ENCODE results near the gene SLC38A11.

Gene SLC38A11

GRCh38 chr2:164960159-164960558 is 4.8 kb upstream of the SLC38A11 start:
- H3K4me3 ChIP-seq (IDR thresholded peaks at IDR 0.05; ENCODE audit: insufficient read depth, low read depth, low read length) = no peak overlapping the region
- TF ChIP-seq, protein P1, sequence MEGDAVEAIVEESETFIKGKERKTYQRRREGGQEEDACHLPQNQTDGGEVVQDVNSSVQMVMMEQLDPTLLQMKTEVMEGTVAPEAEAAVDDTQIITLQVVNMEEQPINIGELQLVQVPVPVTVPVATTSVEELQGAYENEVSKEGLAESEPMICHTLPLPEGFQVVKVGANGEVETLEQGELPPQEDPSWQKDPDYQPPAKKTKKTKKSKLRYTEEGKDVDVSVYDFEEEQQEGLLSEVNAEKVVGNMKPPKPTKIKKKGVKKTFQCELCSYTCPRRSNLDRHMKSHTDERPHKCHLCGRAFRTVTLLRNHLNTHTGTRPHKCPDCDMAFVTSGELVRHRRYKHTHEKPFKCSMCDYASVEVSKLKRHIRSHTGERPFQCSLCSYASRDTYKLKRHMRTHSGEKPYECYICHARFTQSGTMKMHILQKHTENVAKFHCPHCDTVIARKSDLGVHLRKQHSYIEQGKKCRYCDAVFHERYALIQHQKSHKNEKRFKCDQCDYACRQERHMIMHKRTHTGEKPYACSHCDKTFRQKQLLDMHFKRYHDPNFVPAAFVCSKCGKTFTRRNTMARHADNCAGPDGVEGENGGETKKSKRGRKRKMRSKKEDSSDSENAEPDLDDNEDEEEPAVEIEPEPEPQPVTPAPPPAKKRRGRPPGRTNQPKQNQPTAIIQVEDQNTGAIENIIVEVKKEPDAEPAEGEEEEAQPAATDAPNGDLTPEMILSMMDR (conservative IDR thresholded peaks at IDR 0.05; ENCODE audit: low read depth, low read length) = no peak
- no peak overlapping the region for H3K27ac ChIP-seq
- H2AFZ ChIP-seq (ENCODE audit: low read depth) = no peak overlapping the region
- no peaks in the 10 kb centered on the region for H3K27me3 ChIP-seq (ENCODE audit: insufficient read depth, low read depth)
- H3K79me2 ChIP-seq (ENCODE audit: insufficient read depth, low read depth) = no peaks in the 10 kb centered on the region
- H3K4me2 ChIP-seq = no peak overlapping the region
- H3K4me1 ChIP-seq (ENCODE audit: low read depth, poor library complexity, severe bottlenecking) = peaks cover 10% of the 10 kb centered on the region
- no peak overlapping the region for H3K9ac ChIP-seq
- H4K20me1 ChIP-seq (ENCODE audit: insufficient read depth) = no peaks in the 10 kb centered on the region
- no peaks in the 10 kb centered on the region for H3K36me3 ChIP-seq (ENCODE audit: insufficient read depth)

DNA sequence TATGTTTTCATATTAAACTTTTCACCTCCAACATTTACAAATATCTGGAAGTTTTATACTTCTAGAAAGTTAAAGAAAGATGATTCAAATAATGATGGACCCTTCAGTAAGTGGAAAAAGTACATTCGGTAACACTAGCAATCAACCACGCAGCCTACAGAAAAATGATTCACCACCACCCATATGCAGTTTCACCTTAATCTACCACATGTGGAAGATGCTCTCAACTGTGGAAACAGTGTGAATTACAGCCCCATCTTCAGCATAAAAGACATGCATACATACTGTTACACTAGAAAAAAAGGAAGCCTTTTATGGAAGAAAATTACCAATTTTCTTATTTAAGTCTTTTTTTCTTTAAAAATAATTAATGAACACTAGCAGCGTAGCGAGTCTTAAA is 1.1 kb downstream of the SLC38A11 start:
- Histone ChIP-seq H3K36me3 (ENCODE audit: insufficient read depth) (no peaks in the 10 kb centered on the region), H2AFZ (ENCODE audit: low read depth) (no peak overlapping the region), H3K4me3 (IDR thresholded peaks at IDR 0.05; ENCODE audit: insufficient read depth, low read depth, low read length) (no peak overlapping the region), H3K9ac (no peak overlapping the region), H3K27me3 (ENCODE audit: insufficient read depth, low read depth) (no peaks in the 10 kb centered on the region), H3K4me2 (no peak overlapping the region), H3K27ac (no peak overlapping the region), H3K4me1 (ENCODE audit: low read depth, poor library complexity, severe bottlenecking) (no peaks in the 10 kb centered on the region), H3K79me2 (ENCODE audit: insufficient read depth, low read depth) (no peaks in the 10 kb centered on the region), H4K20me1 (ENCODE audit: insufficient read depth) (no peaks in the 10 kb centered on the region)
- TF ChIP-seq, protein P1 (conservative IDR thresholded peaks at IDR 0.05; ENCODE audit: low read depth, low read length) = no peak

DNA sequence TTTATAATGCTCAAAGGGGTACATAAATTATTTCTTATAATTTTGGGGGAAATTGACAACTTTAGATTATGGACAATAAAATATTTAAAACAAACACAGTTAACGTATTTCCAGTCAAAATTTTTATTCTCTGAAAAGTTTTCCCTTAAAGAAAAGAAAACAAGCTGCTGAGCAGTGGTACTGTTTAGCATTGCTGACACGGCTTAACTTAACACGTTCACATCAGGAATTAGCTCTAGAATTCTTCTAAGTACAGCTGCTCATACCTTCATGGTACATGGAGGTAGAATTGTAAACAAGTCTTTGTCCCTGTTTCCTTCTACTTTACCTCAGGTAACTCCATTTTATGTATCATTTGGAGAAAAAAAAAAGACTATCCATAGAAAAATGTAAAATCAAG is 2.0 kb downstream of the SLC38A11 start:
- no peaks in the 10 kb centered on the region for H3K4me1 ChIP-seq (ENCODE audit: low read depth, poor library complexity, severe bottlenecking)
- no peak overlapping the region for H3K4me2 ChIP-seq
- no peaks in the 10 kb centered on the region for H4K20me1 ChIP-seq (ENCODE audit: insufficient read depth)
- H2AFZ ChIP-seq (ENCODE audit: low read depth) = no peak overlapping the region
- no peak overlapping the region for H3K27ac ChIP-seq
- TF ChIP-seq, protein P1 (conservative IDR thresholded peaks at IDR 0.05; ENCODE audit: low read depth, low read length) = no peak
- H3K9ac ChIP-seq = no peak overlapping the region
- H3K79me2 ChIP-seq (ENCODE audit: insufficient read depth, low read depth) = no peaks in the 10 kb centered on the region
- H3K27me3 ChIP-seq (ENCODE audit: insufficient read depth, low read depth) = no peaks in the 10 kb centered on the region
- H3K36me3 ChIP-seq (ENCODE audit: insufficient read depth) = no peaks in the 10 kb centered on the region
- no peak overlapping the region for H3K4me3 ChIP-seq (IDR thresholded peaks at IDR 0.05; ENCODE audit: insufficient read depth, low read depth, low read length)

DNA sequence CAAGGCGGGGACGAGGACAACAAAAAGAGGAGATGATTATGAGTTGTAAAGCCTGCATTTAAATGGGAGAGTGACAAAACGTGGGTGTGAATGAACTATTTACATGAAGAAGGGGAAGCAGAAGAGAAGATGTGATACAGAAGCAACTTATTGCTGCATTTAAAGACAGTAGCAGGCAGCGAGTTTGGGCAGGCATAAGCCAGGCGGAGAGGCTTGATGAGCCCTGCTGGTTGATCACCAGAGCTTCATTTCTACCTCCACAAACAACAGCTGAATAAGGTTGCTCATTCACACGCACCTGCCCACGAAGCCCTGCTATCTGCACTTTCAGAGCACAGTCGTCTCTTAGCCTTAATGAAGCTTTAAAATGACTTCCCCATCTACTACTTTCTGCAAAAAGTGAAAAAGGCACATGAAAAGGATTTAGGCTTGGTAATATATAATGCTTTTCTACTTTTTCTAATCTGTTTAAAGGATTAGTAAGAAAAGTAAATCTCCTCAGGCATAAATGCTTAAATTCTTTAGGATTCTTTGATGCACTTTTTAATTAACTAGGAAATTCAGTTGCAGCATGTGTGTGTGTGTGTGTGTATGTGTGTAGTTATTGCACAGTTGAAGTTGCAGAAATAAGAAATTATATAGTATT is 3.1 kb downstream of the SLC38A11 start:
- H2AFZ ChIP-seq (ENCODE audit: low read depth) = no peak overlapping the region

More for the DNA sequence above, 3.1 kb downstream of the SLC38A11 start:
- no peak overlapping the region for H3K4me2 ChIP-seq
- no peaks in the 10 kb centered on the region for H3K36me3 ChIP-seq (ENCODE audit: insufficient read depth)
- H3K4me1 ChIP-seq (ENCODE audit: low read depth, poor library complexity, severe bottlenecking) = no peaks in the 10 kb centered on the region
- H3K9ac ChIP-seq = no peak overlapping the region
- TF ChIP-seq, protein P1 (conservative IDR thresholded peaks at IDR 0.05; ENCODE audit: low read depth, low read length) = no peak
- no peaks in the 10 kb centered on the region for H3K27me3 ChIP-seq (ENCODE audit: insufficient read depth, low read depth)
- H3K4me3 ChIP-seq (IDR thresholded peaks at IDR 0.05; ENCODE audit: insufficient read depth, low read depth, low read length) = no peak overlapping the region
- H4K20me1 ChIP-seq (ENCODE audit: insufficient read depth) = no peaks in the 10 kb centered on the region
- no peaks in the 10 kb centered on the region for H3K79me2 ChIP-seq (ENCODE audit: insufficient read depth, low read depth)
- no peak overlapping the region for H3K27ac ChIP-seq
